ENCODE results near the gene HSBP1. TPM values are rescaled to one million over a fixed set of nuclear protein-coding genes. Genes with fewer than 3 reads are reported as not detected.

HSBP1 gene
- total and polyA plus RNA-seq, 2 of the 4 experiments (the other 2 are of a cell fraction), result 8.8 to 65.2 TPM

DNA sequence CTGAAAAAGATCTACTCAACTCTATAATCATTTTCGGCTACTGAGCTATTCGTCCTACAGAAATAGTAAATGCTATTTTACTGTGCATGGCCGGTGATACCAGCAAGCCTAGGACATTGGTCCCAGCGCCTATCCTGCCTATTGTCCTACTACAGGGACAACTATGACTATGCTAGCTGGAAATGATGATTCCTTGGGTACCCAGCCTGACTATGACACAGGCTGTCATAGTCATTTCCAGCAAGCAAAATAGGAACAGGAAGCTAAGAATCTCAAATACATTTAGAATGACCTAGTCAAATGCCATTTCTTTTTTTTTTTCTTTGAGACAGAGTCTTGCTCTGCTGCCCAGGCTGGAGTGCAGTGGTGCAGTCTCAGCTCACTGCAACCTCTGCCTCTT lies 33.7 kb upstream of the HSBP1 start:
- Histone ChIP-seq H3K27me3 (ENCODE audit: control insufficient read depth, insufficient read depth, low read length) (no peaks in the 10 kb centered on the region), H2BK20ac (ENCODE audit: low read depth, low read length) (no peak overlapping the region), H2AK9ac (replicated peaks; ENCODE audit: low read depth, low read length, poor library complexity) (no peak overlapping the region), H3K9ac (ENCODE audit: low read depth, low read length) (no peak overlapping the region), H3K4me3 (ENCODE audit: insufficient read depth, low read depth, low read length) (no peak overlapping the region), H3K9me3 (ENCODE audit: control insufficient read depth, insufficient read depth, low read length) (no peaks in the 10 kb centered on the region), H2BK15ac (ENCODE audit: low read depth, low read length) (no peak overlapping the region), H3K4me2 (ENCODE audit: low read depth, low read length) (no peak overlapping the region), H3K14ac (replicated peaks; ENCODE audit: low read depth, low read length) (no peak overlapping the region), H4K91ac (ENCODE audit: insufficient read depth, low read depth, low read length) (no peak overlapping the region), H3K23ac (ENCODE audit: low read depth, low read length) (no peak overlapping the region), H3K4ac (ENCODE audit: low read depth, low read length) (no peak overlapping the region), H4K20me1 (ENCODE audit: insufficient read depth, low read length) (no peaks in the 10 kb centered on the region), H4K8ac (ENCODE audit: low read depth in 2 of 2, low read length in 2 of 2) (no peak overlapping the region), H3K18ac (ENCODE audit: low read depth, low read length) (no peak overlapping the region), H2BK120ac (ENCODE audit: low read depth, low read length) (no peak overlapping the region), H2AFZ (replicated peaks; ENCODE audit: low read length, poor library complexity) (no peak overlapping the region), H3K27ac (ENCODE audit: insufficient read depth, low read length) (no peak overlapping the region), H4K5ac (ENCODE audit: low read depth, low read length) (no peak overlapping the region), H2AK5ac (ENCODE audit: low read depth, low read length) (no peak overlapping the region), H3K9me1 (ENCODE audit: insufficient read depth, low read length) (0 out of 2 replicates have a peak, but pooled peaks cover 2% of the 10 kb centered on the region), H2BK5ac (ENCODE audit: low read depth, low read length, poor library complexity, severe bottlenecking) (no peak overlapping the region), H3K36me3 (ENCODE audit: control insufficient read depth, insufficient read depth, low read length) (no peaks in the 10 kb centered on the region), H3K4me1 (ENCODE audit: control insufficient read depth, insufficient read depth, low read length) (no peaks in the 10 kb centered on the region), H3K56ac (ENCODE audit: extremely low read depth, insufficient read depth, low read length) (no peak overlapping the region), H3K79me1 (ENCODE audit: low read depth in 1 of 2, low read length in 2 of 2) (no peaks in the 10 kb centered on the region)
- in situ Hi-C loops (cut with MboI; ENCODE audit: low sequenced_read_pairs), result no loop called here
- intact Hi-C loops (cut with micrococcal nuclease), result no loop called here
- no peak for TF ChIP-seq BHLHE40 (IDR thresholded peaks at IDR 0.05; ENCODE audit: low read depth, low read length)
- ATAC-seq (ENCODE audit: low read depth) (no peak), DNase-seq (no peak)
- BruUV-seq (replicated peaks), result no TSS peak
- dilution Hi-C loops (cut with HindIII; ENCODE audit: low sequenced_read_pairs, unreplicated experiment), result no loop called here
- WGBS, 2 experiments (ENCODE audit: extremely low coverage in 2 of 2, insufficient read length in 1 of 2), result no CpG with 5 or more reads among the region's 4 CpGs
- ChIA-PET POLR2A (ENCODE audit: unreplicated experiment) (no interaction called here), CTCF (interaction anchor here (0.7 kb wide), 1 partner anchor 1884 kb away, joined by 4 read pairs; no protein-coding TSS in a partner anchor)
